OCI-LY7 (cell line): ENCODE results near the gene E4F1. TPM values are rescaled to one million over a fixed set of nuclear protein-coding genes. Genes with fewer than 3 reads are reported as not detected.
"Not testable (repeated sequence)": the region's sequence is repeated elsewhere in the genome, so short reads cannot be mapped to it uniquely, and the experiment has no call there.

Experiments used
- BruUV-seq: library from RNA; stranded (reverse); fragments of 400-500 nt; replicated peaks from 2 replicates; lab custom pipeline; 2021; lab: Mats Ljungman, UMichigan
- CTCF ChIA-PET: fragments of 300-600 bp; sonication (Branson Sonifier 250); formaldehyde crosslinking; loops from one replicate; lab custom pipeline; 2022; ENCODE audit warnings: antibody characterized with exemption; ENCODE audit not compliant: unreplicated experiment; lab: Charles Lee
- POLR2A ChIA-PET: fragments of 300-600 bp; sonication (Branson Sonifier 250); formaldehyde crosslinking; loops from one replicate; lab custom pipeline; 2022; ENCODE audit warnings: antibody characterized with exemption; lab: Charles Lee
- DNase-seq: peaks from one replicate; pipeline ENCODE4 v3.0.0-alpha.2; 2015; ENCODE audit warnings: low spot score
- H2AFZ ChIP-seq: fragments of 200-600 bp; sonication (generic), shearing (Covaris generic); 2 replicates; pipeline ENCODE4 v1.6.1; 2014; ENCODE audit warnings: mild to moderate bottlenecking, antibody characterized with exemption, low read length, moderate library complexity
- H3K27ac ChIP-seq: fragments of 200-600 bp; sonication (generic); 2 replicates; pipeline ENCODE4 v1.5.1; 2014; ENCODE audit warnings: mixed run types, low read depth, mild to moderate bottlenecking, moderate library complexity, low read length, inconsistent platforms; ENCODE audit not compliant: poor library complexity, severe bottlenecking
- H3K36me3 ChIP-seq: fragments of 200-600 bp; sonication (generic); 2 replicates; pipeline ENCODE4 v1.6.1; 2014; ENCODE audit warnings: mild to moderate bottlenecking, antibody characterized with exemption, low read length, moderate library complexity, mixed read lengths; ENCODE audit not compliant: insufficient read depth
- H3K4me1 ChIP-seq: fragments of 200-600 bp; sonication (generic); 2 replicates; pipeline ENCODE4 v1.5.1; 2014; ENCODE audit warnings: mild to moderate bottlenecking, low read length; ENCODE audit not compliant: insufficient read depth, poor library complexity, severe bottlenecking
- H3K4me2 ChIP-seq: fragments of 200-600 bp; sonication (generic); 2 replicates; pipeline ENCODE4 v1.6.1; 2014; ENCODE audit warnings: mild to moderate bottlenecking, low read length
- H3K4me3 ChIP-seq: fragments of 200-600 bp; sonication (generic); 2 replicates; pipeline ENCODE4 v1.5.1; 2014; ENCODE audit warnings: mild to moderate bottlenecking, low read depth, low read length; ENCODE audit not compliant: poor library complexity, severe bottlenecking
- H3K79me2 ChIP-seq: fragments of 200-600 bp; sonication (generic); 2 replicates; pipeline ENCODE4 v1.6.1; 2016; ENCODE audit warnings: low read depth, mild to moderate bottlenecking, low read length, moderate library complexity, mixed read lengths; ENCODE audit not compliant: insufficient read depth
- H3K9me2 ChIP-seq: fragments of 200-600 bp; sonication (generic); 2 replicates; pipeline ENCODE4 v1.6.1; 2016; ENCODE audit warnings: mild to moderate bottlenecking, low read length, mixed read lengths; ENCODE audit not compliant: insufficient read depth
- H3K9me3 ChIP-seq: fragments of 200-600 bp; sonication (generic); 2 replicates; pipeline ENCODE4 v1.6.1; 2014; ENCODE audit warnings: mild to moderate bottlenecking, mixed run types, low read length, mixed read lengths
- H4K20me1 ChIP-seq: fragments of 200-600 bp; sonication (generic); 2 replicates; pipeline ENCODE4 v1.6.1; 2014; ENCODE audit warnings: mild to moderate bottlenecking, antibody characterized with exemption, low read length, moderate library complexity, mixed read lengths; ENCODE audit not compliant: insufficient read depth
- EZH2phosphoT487 ChIP-seq: fragments of 200-600 bp; sonication (generic); IDR thresholded peaks from 2 replicates; pipeline ENCODE4 v1.6.1; 2018; ENCODE audit warnings: low read depth, borderline replicate concordance, mild to moderate bottlenecking, mixed run types, antibody characterized with exemption, low read length, moderate library complexity, mixed read lengths
- intact Hi-C: fragments of 100-400 bp; cut with micrococcal nuclease; formaldehyde crosslinking; loops from one replicate; pipeline ENCODE4 v1.10.0; 2022; ENCODE audit not compliant: unreplicated experiment
- total RNA-seq, 2 experiments: library from RNA; depleted of rRNA in 1 of 2; stranded (reverse); fragments of >200 nt in 1 of 2; shearing (Covaris generic) in 1 of 2; gene quantifications; 2 replicates each; pipeline ENCODE4 v1.2.3, GENCODE V29; 2014 to 2022
- TF ChIP-seq, protein P1 (sequence below): fragments of 200-600 bp; sonication (generic); conservative IDR thresholded peaks from 2 replicates; pipeline ENCODE4 v1.5.1; 2014; ENCODE audit warnings: mild to moderate bottlenecking, antibody characterized with exemption, low read length, moderate library complexity, mixed read lengths

Gene E4F1
- total RNA-seq, 2 experiments from 2014 or later, result 42.3 to 59.6 TPM

DNA sequence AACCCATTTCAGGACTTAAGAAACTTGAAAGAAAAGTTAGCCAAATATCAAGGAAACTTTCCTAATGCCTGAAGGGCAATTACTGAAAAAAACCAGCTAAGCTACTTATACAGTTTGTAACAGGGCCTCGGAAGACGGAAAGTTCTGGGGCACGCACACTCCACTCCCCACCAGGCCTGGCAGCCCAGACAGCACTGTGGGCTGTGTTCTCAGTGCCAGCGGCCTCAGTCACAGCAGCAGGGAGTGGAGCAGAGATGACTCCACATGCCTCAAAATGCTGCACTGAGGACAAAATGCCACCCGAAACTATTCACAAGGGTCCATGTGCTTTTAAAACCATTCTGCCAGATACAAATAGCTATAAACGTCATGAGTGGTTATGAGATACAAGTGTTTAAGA, 34.3 kb downstream of the E4F1 start:
- H3K9me3 ChIP-seq, result no peaks in the 10 kb centered on the region
- H2AFZ ChIP-seq, result no peak overlapping the region
- CTCF ChIA-PET, result no interaction called here
- TF ChIP-seq, protein P1, sequence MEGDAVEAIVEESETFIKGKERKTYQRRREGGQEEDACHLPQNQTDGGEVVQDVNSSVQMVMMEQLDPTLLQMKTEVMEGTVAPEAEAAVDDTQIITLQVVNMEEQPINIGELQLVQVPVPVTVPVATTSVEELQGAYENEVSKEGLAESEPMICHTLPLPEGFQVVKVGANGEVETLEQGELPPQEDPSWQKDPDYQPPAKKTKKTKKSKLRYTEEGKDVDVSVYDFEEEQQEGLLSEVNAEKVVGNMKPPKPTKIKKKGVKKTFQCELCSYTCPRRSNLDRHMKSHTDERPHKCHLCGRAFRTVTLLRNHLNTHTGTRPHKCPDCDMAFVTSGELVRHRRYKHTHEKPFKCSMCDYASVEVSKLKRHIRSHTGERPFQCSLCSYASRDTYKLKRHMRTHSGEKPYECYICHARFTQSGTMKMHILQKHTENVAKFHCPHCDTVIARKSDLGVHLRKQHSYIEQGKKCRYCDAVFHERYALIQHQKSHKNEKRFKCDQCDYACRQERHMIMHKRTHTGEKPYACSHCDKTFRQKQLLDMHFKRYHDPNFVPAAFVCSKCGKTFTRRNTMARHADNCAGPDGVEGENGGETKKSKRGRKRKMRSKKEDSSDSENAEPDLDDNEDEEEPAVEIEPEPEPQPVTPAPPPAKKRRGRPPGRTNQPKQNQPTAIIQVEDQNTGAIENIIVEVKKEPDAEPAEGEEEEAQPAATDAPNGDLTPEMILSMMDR, result no peak
- no peak for TF ChIP-seq EZH2phosphoT487
- H3K9me2 ChIP-seq, result no peaks in the 10 kb centered on the region
- peaks cover 32% of the 10 kb centered on the region; the same call in 1 of the 2 replicates for H3K79me2 ChIP-seq
- H3K27ac ChIP-seq, result no peak overlapping the region
- peaks cover 100% of the 10 kb centered on the region for H3K36me3 ChIP-seq
- no peak overlapping the region for H3K4me2 ChIP-seq
- DNase-seq, result no peak
- H4K20me1 ChIP-seq, result 0 out of 2 replicates have a peak, but pooled peaks cover 6% of the 10 kb centered on the region
- intact Hi-C loops, result no loop called here
- no peaks in the 10 kb centered on the region for H3K4me1 ChIP-seq
- POLR2A ChIA-PET, result interaction anchor here (0.6 to 0.7 kb wide), 2 partner anchors 193 to 398 kb away, joined by 3 to 5 read pairs; no protein-coding TSS in a partner anchor
- BruUV-seq, result no TSS peak
- no peak overlapping the region for H3K4me3 ChIP-seq

DNA sequence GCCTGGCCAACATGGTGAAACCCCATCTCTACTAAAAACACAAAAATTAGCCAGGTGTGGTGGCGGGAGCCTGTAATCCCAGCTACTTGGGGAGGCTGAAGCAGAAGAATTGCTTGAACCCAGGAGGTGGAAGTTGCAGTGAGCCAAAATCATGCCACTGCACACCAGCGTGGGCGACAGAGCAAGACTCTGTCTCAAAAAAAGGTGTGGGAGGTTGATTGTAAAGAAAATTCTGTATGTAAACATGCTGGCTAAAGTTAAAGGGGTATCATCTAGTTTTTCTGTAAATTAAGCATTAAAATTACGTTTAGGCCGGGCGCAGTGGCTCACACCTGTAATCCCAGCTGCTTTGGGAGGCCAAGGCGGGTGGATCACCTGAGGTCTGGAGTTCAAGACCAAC, 35.1 kb downstream of the E4F1 start:
- peaks cover 40% of the 10 kb centered on the region for H3K79me2 ChIP-seq
- CTCF ChIA-PET, intact Hi-C loops: not testable (repeated sequence)

DNA sequence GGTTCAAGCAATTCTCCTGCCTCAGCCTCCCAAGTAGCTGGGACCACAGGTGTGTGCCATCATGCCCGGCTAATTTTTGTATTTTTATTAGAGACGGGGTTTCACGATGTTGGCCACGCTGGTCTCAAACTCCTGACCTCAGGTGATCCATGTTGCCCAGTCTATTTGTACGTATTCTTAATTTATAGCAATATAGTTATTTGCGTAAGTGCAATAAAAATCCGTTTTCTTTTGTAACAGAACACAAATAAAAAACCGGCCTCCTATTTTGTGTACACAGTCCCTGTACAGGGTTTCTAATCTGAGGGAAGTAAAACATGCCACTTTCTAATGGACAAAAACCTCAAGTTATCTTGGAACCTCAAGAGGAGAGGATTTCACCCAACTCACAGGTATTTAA, 36.9 kb downstream of the E4F1 start:
- POLR2A ChIA-PET, result no interaction called here
- no peak overlapping the region for H3K27ac ChIP-seq
- no peak overlapping the region for H3K4me3 ChIP-seq
- H3K4me2 ChIP-seq, result no peak overlapping the region
- H3K9me2 ChIP-seq, result no peaks in the 10 kb centered on the region
- peaks cover 100% of the 10 kb centered on the region for H3K36me3 ChIP-seq
- no peak for TF ChIP-seq EZH2phosphoT487
- TF ChIP-seq, protein P1, result no peak
- no TSS peak for BruUV-seq
- no peaks in the 10 kb centered on the region for H3K9me3 ChIP-seq
- peaks cover 21% of the 10 kb centered on the region for H4K20me1 ChIP-seq
- no peak for DNase-seq
- peaks cover 57% of the 10 kb centered on the region for H3K79me2 ChIP-seq
- intact Hi-C loops, result no loop called here
- H2AFZ ChIP-seq, result no peak overlapping the region
- CTCF ChIA-PET, result no interaction called here
- H3K4me1 ChIP-seq, result peaks cover 4% of the 10 kb centered on the region

More for the DNA sequence above, 35.1 kb downstream of the E4F1 start:
- not testable (repeated sequence) for H2AFZ ChIP-seq, H3K4me3 ChIP-seq, H3K9me2 ChIP-seq, H4K20me1 ChIP-seq, BruUV-seq, H3K4me2 ChIP-seq, H3K4me1 ChIP-seq, H3K27ac ChIP-seq, H3K9me3 ChIP-seq, DNase-seq
- POLR2A ChIA-PET, result interaction anchor here (0.7 kb wide), 1 partner anchor 398 kb away, joined by 3 read pairs; no protein-coding TSS in a partner anchor
- H3K36me3 ChIP-seq, result peaks cover 100% of the 10 kb centered on the region

DNA sequence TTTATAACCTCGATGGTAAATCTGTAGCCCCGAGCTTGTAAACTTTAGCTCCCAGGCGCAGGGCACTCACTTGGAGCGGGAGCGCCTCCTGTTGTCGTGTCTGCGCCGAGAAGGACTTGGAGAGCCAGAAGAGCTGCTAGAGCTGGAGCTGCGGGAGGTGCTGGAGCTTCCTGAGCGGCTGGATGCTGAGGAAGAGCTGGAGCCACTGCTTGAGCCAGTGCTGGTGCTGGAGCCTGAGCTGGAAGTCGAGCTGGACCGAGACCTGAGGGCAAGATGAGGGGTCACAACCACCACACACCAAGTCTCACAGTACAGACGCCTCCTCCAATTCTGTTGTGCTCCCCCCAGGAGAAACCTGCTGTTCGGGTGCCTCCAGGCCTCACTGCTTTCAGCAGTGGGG, 39.6 kb downstream of the E4F1 start:
- BruUV-seq, DNase-seq, CTCF ChIA-PET, H3K9me2 ChIP-seq, H2AFZ ChIP-seq, H3K4me3 ChIP-seq, H3K27ac ChIP-seq, POLR2A ChIA-PET, H3K9me3 ChIP-seq, H3K4me2 ChIP-seq, intact Hi-C loops: not testable (repeated sequence)
- H3K36me3 ChIP-seq, result peaks cover 92% of the 10 kb centered on the region
- peaks cover 18% of the 10 kb centered on the region for H3K4me1 ChIP-seq
- peaks cover 79% of the 10 kb centered on the region for H3K79me2 ChIP-seq
- H4K20me1 ChIP-seq, result peaks cover 34% of the 10 kb centered on the region

DNA sequence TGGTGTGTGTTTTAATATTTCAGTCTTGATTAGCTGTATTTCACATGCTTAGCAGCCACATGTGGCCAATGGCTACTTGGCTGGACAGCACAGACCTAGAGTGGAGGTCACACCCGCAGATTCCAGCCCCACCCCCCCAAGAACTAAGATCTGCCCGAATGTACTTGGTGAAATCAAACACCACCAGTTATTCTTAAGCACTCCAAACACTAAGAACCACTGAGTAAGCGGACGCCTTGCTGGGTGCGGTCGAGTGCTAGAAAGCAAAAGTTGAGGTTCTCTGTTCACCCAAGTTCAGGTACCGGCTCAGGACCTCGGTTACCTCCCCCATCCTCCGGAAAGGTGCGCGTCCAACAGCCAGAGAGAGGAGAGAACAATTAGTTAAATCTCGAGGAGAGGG, 43.5 kb downstream of the E4F1 start:
- H3K79me2 ChIP-seq, result peaks cover 64% of the 10 kb centered on the region
- not testable (repeated sequence) for BruUV-seq, DNase-seq

More for the DNA sequence above, 43.5 kb downstream of the E4F1 start:
- H3K27ac ChIP-seq, CTCF ChIA-PET, H3K9me3 ChIP-seq, H3K9me2 ChIP-seq, H2AFZ ChIP-seq, intact Hi-C loops, POLR2A ChIA-PET: not testable (repeated sequence)
- Histone ChIP-seq H3K36me3 (peaks cover 53% of the 10 kb centered on the region), H4K20me1 (peaks cover 29% of the 10 kb centered on the region), H3K4me3 (peak overlapping the region; percentile 80), H3K4me1 (peaks cover 31% of the 10 kb centered on the region), H3K4me2 (peak overlapping the region; percentile 78)
